Cardiac muscle cell (in vitro differentiated cells and primary cell): ENCODE data around the gene CUX1. TPM values are rescaled to one million over a fixed set of nuclear protein-coding genes. Genes with fewer than 3 reads are reported as not detected.

ENCODE experiments used
- DNase-seq, 2 donors: peaks; one replicate each; pipeline versions ENCODE4 v3.0.0 to v3.0.0-alpha.2; 2010 to 2017; ENCODE audit warnings: low read depth in 1 of 2, low spot score in 1 of 2
- H3K27ac ChIP-seq: fragments of 200-600 bp; sonication (generic); 2 replicates; pipeline ENCODE4 v1.5.1; 2016
- H3K27me3 ChIP-seq: fragments of 200-600 bp; sonication (generic); 2 replicates; pipeline ENCODE4 v1.6.0; 2016; ENCODE audit warnings: control low read depth
- H3K36me3 ChIP-seq: fragments of 200-600 bp; sonication (generic); 2 replicates; pipeline ENCODE4 v1.5.1; 2016; ENCODE audit warnings: control low read depth
- H3K4me1 ChIP-seq: fragments of 200-600 bp; sonication (generic); 2 replicates; pipeline ENCODE4 v1.8.1; 2017; ENCODE audit warnings: low read depth, mild to moderate bottlenecking, mixed run types
- H3K4me3 ChIP-seq: fragments of 200-600 bp; sonication (generic); 2 replicates; pipeline ENCODE4 v1.5.1; 2016; ENCODE audit warnings: mild to moderate bottlenecking
- H3K9me3 ChIP-seq: fragments of 200-600 bp; sonication (generic); 2 replicates; pipeline ENCODE4 v1.5.1; 2017; ENCODE audit warnings: low read depth, mild to moderate bottlenecking, control low read depth
- polyA plus RNA-seq: library from polyadenylated mRNA; unstranded; fragments of >200 nt; fragmentation: Nextera tagmentation; extraction: Ambion mirVana; gene quantifications from 2 replicates; pipeline ENCODE4 v1.2.1, GENCODE V29; 2016
- total RNA-seq: library from RNA; depleted of rRNA; stranded (reverse); fragments of >200 nt; gene quantifications from 2 replicates; pipeline ENCODE4 v1.2.3, GENCODE V29; 2016
- TF ChIP-seq, protein P1 (sequence below): IDR thresholded peaks from 2 replicates; pipeline ENCODE4 v1.5.1; 2012; ENCODE audit warnings: low read depth, mild to moderate bottlenecking, low read length

CUX1 gene
- total and polyA plus RNA-seq, 2 experiments from 2014 or later: 67.7 to 85.3 TPM

DNA sequence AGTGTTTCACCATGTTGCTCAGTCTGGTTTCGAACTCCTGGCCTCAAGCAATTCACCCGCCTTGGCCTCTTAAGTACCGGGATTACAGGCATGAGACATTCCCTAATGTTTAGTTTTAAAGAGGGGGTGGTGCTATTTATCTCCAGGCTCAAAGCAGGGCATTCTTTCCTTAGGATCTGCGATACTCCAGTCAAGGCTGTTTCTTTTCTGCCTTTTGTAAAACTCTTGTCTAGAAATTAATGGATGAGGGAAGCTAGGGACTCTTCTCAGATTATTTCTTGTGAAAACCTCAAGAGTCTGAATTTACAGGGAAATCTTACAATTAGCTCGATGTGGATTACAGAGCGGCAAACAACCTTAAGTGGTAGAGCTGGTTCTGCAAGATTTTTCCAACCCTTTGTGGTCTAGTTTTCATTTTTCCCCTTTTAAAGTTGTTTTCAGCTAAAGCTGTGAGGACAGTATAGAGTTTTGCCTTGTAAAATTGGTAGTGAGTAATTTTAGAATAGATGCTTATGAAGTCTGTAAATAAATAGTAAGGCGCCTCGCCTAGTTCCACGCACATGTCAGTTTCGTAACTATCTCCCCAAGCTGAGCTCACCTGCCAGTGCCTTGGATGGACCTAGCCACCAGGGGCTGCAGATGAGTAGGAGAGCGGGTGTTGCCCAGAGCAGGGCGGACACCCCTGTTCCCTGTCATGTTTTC is 53.1 kb downstream of the CUX1 start:
- no peaks in the 10 kb centered on the region for H3K27me3 ChIP-seq
- H3K4me3 ChIP-seq: no peak overlapping the region
- no peak for DNase-seq
- no peaks in the 10 kb centered on the region for H3K9me3 ChIP-seq
- peaks cover 23% of the 10 kb centered on the region for H3K4me1 ChIP-seq
- no peaks in the 10 kb centered on the region for H3K36me3 ChIP-seq
- H3K27ac ChIP-seq: peak overlapping the region; percentile 74
- TF ChIP-seq, protein P1, sequence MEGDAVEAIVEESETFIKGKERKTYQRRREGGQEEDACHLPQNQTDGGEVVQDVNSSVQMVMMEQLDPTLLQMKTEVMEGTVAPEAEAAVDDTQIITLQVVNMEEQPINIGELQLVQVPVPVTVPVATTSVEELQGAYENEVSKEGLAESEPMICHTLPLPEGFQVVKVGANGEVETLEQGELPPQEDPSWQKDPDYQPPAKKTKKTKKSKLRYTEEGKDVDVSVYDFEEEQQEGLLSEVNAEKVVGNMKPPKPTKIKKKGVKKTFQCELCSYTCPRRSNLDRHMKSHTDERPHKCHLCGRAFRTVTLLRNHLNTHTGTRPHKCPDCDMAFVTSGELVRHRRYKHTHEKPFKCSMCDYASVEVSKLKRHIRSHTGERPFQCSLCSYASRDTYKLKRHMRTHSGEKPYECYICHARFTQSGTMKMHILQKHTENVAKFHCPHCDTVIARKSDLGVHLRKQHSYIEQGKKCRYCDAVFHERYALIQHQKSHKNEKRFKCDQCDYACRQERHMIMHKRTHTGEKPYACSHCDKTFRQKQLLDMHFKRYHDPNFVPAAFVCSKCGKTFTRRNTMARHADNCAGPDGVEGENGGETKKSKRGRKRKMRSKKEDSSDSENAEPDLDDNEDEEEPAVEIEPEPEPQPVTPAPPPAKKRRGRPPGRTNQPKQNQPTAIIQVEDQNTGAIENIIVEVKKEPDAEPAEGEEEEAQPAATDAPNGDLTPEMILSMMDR: no peak

- H3K4me1 ChIP-seq: peaks cover 23% of the 10 kb centered on the region
- no peaks in the 10 kb centered on the region for H3K9me3 ChIP-seq
- no peaks in the 10 kb centered on the region for H3K36me3 ChIP-seq
- peak overlapping the region; percentile 74 for H3K27ac ChIP-seq
- DNase-seq: no peak
- H3K4me3 ChIP-seq: no peak overlapping the region
- H3K27me3 ChIP-seq: no peaks in the 10 kb centered on the region
- TF ChIP-seq, protein P1: no peak
These were observed 53.9 kb downstream of the CUX1 start for GRCh38 chr7:101871351-101871750.

DNA sequence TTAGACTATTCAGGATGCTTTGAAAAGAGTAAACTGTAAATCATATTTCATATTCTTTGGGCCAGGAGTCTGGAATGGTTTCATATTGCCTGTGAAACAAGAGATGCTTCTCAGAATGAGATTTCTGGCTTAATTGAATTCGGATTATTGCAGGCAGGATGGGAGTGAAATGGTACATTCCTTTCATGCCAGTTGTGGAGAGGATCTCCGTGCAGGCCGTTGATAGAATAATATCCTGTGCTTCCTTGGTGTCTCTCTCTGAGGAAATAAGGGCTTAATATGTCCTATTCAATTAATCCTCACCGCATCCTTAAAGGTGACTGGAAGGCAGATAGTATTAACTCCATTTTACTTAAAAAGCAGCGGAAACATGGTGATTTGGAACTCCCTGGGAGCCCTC is 56.6 kb downstream of the CUX1 start:
- peak in 1 of 2 donors; percentile 36 for DNase-seq
- peaks cover 18% of the 10 kb centered on the region for H3K4me1 ChIP-seq
- H3K36me3 ChIP-seq: no peaks in the 10 kb centered on the region
- peak overlapping the region; percentile 46 for H3K27ac ChIP-seq
- no peaks in the 10 kb centered on the region for H3K9me3 ChIP-seq
- no peak overlapping the region for H3K4me3 ChIP-seq
- H3K27me3 ChIP-seq: no peaks in the 10 kb centered on the region
- TF ChIP-seq, protein P1: no peak

- Histone ChIP-seq H3K4me1 (peaks cover 12% of the 10 kb centered on the region), H3K27ac (no peak overlapping the region), H3K36me3 (no peaks in the 10 kb centered on the region), H3K9me3 (no peaks in the 10 kb centered on the region), H3K27me3 (no peaks in the 10 kb centered on the region), H3K4me3 (no peak overlapping the region)
- TF ChIP-seq, protein P1: no peak
- no peak for DNase-seq
These were observed 57.9 kb downstream of the CUX1 start for GRCh38 chr7:101875283-101875846.

GRCh38 chr7:101877882-101878591 is 60.6 kb downstream of the CUX1 start:
- Histone ChIP-seq H3K27ac (no peak overlapping the region), H3K36me3 (no peaks in the 10 kb centered on the region), H3K9me3 (no peaks in the 10 kb centered on the region), H3K4me3 (no peak overlapping the region), H3K4me1 (peaks cover 20% of the 10 kb centered on the region), H3K27me3 (no peaks in the 10 kb centered on the region)
- DNase-seq: no peak
- TF ChIP-seq, protein P1: no peak
